ENCODE data around the gene DOCK1.

The DOCK1 gene

DNA sequence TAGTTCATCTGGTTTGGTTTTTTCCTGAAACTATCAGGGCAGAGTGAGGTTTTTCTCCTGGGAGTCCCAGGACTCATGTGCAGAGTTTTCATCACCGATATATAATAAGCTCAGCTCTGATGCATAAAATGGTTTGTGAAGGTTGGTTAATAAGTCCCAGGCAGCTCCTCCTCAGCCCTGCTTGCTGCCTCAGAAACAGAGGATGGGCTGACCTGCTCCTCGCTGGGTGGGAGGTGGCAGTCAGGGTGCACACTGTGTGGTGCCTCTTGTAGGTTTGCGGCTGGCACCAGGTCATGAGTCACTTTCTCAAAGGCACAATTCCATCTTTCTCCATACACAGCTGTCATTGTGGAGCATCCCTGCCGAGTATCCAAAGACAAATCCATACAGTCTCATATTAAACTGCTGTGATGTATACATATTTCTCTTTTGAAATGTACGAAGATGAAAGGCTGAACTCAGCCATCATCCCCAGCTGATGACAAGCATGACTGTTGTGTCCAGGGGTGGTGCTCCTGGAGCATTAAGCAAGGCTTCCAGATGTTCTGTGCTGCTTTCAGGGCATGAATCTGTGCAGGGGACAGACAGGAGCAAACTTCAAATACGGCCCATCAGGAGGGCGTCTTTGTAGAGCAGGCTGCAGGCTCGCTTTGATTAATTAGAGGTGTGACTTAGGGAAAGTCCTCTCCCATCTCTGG lies 518.1 kb downstream of the DOCK1 start:
- H3K27ac ChIP-seq = no peak overlapping the region
- TF ChIP-seq, protein P1, sequence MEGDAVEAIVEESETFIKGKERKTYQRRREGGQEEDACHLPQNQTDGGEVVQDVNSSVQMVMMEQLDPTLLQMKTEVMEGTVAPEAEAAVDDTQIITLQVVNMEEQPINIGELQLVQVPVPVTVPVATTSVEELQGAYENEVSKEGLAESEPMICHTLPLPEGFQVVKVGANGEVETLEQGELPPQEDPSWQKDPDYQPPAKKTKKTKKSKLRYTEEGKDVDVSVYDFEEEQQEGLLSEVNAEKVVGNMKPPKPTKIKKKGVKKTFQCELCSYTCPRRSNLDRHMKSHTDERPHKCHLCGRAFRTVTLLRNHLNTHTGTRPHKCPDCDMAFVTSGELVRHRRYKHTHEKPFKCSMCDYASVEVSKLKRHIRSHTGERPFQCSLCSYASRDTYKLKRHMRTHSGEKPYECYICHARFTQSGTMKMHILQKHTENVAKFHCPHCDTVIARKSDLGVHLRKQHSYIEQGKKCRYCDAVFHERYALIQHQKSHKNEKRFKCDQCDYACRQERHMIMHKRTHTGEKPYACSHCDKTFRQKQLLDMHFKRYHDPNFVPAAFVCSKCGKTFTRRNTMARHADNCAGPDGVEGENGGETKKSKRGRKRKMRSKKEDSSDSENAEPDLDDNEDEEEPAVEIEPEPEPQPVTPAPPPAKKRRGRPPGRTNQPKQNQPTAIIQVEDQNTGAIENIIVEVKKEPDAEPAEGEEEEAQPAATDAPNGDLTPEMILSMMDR (conservative IDR thresholded peaks at IDR 0.05) = no peak

DNA sequence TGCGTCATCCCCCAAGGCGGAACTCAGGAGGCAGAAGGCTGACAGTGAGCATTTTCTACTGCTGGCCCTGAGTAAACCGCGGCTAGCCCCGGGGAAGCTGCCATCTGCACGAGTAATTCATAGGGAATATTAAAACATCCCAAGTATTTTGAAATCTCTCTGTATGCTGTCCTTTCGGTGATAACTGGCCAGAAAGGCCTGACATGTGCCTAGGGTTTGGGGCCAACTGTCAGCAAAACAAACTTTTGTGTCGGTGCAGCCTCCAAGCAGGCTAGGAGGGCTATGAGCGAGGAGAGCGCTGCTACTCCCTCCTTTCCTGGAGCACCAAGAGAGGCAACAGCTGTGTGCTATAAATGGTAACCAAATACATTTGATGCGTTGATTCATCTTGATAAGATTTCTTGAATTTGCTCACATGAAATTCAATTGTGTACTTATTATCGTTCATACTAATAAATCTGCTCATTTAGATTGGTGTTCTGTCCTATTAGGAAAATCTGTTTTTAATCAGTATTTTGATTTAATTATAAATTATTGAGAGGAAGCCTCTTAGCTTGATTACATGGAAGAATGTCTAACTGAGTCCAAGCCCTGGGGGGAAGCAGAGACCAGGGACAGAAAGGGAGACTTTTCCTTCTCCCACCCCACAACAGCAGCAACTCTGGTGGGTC lies 519.5 kb downstream of the DOCK1 start:
- TF ChIP-seq, protein P1 (conservative IDR thresholded peaks at IDR 0.05) = no peak
- H3K27ac ChIP-seq = no peak overlapping the region

DNA sequence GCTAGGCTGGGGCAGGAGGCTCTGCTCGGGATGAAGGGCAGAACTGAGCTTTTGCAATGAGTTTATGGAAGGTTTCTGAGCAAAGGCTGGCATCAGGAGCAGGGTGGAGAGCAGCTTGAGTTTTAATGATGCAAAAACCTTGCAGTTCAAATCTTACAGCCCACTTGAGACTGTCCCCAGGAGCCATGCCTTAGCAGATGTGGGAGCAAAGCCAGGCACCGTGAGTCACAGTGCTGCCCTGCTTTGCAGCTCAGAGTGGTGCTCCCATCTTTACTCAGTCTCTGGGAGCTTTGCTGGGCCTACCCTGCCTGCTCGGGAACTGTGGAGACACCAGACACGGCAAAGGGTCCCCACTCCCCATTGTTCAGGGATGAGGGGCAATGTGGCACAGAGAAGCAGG lies 521.5 kb downstream of the DOCK1 start:
- H3K27ac ChIP-seq = no peak overlapping the region
- TF ChIP-seq, protein P1 (conservative IDR thresholded peaks at IDR 0.05) = no peak

DNA sequence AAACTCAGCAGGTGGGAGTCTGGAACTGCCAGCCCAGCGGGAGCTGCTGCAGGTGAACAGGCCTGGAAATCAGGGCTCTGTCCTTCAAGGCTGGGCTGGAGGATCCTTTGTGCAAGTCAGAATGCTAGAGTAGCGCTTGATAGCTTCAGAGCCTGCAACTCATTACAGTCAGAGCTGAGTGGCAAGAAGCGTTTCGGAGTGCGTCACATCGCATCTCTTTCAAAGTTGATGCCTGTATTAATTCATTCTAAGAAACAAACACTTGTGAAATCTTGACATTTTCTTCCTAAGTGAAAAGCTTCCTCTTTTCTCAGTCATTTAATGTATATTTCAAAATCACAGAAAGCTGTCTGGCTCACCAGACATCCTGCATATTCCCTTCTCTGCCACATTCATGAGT lies 522.7 kb downstream of the DOCK1 start:
- H3K27ac ChIP-seq = no peak overlapping the region
- TF ChIP-seq, protein P1 (conservative IDR thresholded peaks at IDR 0.05) = no peak

DNA sequence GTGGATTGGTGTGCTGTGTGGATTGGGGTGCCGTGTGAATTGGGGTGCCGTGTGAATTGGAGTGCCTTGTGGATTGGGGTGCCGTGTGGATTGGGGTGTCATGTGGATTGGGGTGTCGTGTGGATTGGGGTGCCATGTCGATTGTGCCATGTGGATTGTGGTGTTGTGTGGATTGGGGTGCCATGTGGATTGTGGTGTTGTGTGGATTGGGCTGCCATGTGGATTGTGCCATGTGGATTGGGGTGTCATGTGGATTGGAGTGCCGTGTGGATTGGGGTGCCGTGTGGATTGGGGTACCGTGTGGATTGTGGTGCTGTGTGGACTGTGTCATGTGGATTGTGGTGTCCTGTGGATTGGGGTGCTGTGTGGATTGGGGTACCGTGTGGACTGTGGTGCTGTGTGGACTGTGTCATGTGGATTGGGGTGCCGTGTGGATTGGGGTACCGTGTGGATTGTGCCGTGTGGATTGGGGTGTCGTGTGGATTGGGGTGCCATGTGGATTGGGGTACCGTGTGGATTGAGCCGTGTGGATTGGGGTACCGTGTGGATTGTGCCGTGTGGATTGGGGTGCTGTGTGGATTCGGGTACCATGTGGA lies 523.3 kb downstream of the DOCK1 start:
- no peak overlapping the region for H3K27ac ChIP-seq
- TF ChIP-seq, protein P1 (conservative IDR thresholded peaks at IDR 0.05) = no peak

DNA sequence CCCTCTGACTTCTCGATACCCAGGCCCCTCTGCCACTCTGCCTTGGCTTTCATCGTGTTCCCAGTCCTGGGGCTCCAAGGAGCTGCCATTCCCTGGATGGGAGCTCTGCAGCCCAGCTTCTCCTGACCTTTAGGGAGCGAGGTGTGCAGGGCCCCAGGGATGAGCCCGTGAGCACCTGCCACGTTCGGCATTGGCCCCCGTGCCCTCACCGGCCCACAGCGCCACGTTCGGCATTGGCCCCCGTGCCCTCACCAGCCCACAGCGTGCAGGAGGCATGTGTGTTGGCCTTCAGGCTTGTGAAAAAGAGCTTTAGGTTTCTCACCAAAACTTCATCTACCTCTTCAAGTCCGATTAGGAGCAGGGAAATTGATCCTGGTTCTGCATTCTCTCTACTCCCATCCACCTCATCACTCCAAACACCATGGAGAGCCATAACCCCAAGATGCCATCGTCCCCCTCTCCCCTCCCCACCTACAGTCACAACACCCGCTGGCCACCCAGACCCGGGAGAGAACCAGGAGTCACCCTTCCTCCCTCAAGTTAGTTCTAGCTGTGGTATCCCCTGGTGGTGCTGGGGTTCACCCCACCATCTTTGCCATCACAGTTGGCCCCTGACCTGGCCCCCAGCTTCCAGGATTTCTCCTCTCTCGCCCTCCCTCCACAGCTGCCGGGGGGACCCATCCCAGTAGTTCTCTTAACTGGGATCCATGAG lies 524.5 kb downstream of the DOCK1 start:
- H3K27ac ChIP-seq = no peak overlapping the region
- TF ChIP-seq, protein P1 (conservative IDR thresholded peaks at IDR 0.05) = no peak

DNA sequence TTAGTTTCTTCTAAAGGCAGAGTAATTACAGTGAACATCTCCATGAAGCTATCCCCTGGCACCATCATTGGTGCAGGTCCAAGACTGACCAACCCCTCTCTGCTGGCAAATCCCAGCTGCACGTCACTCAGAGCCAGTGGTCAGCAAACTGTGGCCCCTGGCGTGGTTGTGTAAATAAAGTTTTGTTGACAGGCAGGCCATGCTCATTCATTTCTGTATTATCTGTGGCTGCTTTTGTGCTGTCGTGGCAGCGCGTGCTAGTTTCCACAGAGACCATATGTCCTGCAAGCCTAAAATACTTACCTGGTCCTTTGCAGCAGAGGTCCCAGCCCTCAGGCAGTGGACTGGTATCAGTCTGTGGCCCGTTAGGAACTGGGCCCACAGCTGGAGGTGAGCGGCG lies 526.3 kb downstream of the DOCK1 start:
- no peak overlapping the region for H3K27ac ChIP-seq
- TF ChIP-seq, protein P1 (conservative IDR thresholded peaks at IDR 0.05) = no peak

All from VCaP (cell line).